Right lobe of liver (tissue), 6 donors: ENCODE data around the gene FHIP1B. TPM values are rescaled to one million over a fixed set of nuclear protein-coding genes. Genes with fewer than 3 reads are reported as not detected.
"Not testable (repeated sequence)": the region's sequence is repeated elsewhere in the genome, so short reads cannot be mapped to it uniquely, and the experiment has no call there.

Experiments
- ATAC-seq, 4 donors: fragments of 200-7000 bp; cut with Tn5 transposase; one replicate each; pipeline ENCODE4 v1.9.1; 2020; ENCODE audit warnings: mild to moderate bottlenecking in 4 of 4, moderate library complexity in 4 of 4
- DNase-seq, 3 donors: peaks; one replicate each; pipeline ENCODE4 v3.0.0-alpha.2; 2020
- H3K27ac ChIP-seq, 3 donors: fragments of 200-600 bp; one replicate each; pipeline ENCODE4 v1.8.0; 2022
- H3K27me3 ChIP-seq, 2 donors: fragments of 200-600 bp; one replicate each; pipeline ENCODE4 v1.8.0; 2022
- H3K36me3 ChIP-seq, 4 donors: fragments of 200-600 bp; sonication (generic) in 1 of 4; one replicate each; pipeline versions ENCODE4 v1.5.1 to v1.8.0; 2017 to 2022; ENCODE audit warnings: control low read depth in 1 of 4
- H3K4me1 ChIP-seq, 4 donors: fragments of 200-600 bp; sonication (generic) in 1 of 4; one replicate each; pipeline versions ENCODE4 v1.5.1 to v1.8.0; 2017 to 2022; ENCODE audit warnings: control low read depth in 1 of 4
- H3K4me3 ChIP-seq, 3 donors: fragments of 200-600 bp; one replicate each; pipeline ENCODE4 v1.8.0; 2022
- H3K9me3 ChIP-seq, 4 donors: fragments of 200-600 bp; sonication (generic) in 1 of 4; one replicate each; pipeline versions ENCODE4 v1.5.1 to v1.8.0; 2017 to 2022; ENCODE audit warnings: control low read depth in 1 of 4
- CTCF ChIP-seq, 4 donors: fragments of 200-600 bp in 3 of 4; fragments of 450-650 bp in 1 of 4; IDR thresholded peaks; one replicate each; pipeline versions ENCODE4 v1.5.1 to v1.8.0; 2016 to 2022; ENCODE audit warnings: antibody characterized with exemption in 4 of 4, mild to moderate bottlenecking in 2 of 4
- POLR2A ChIP-seq: fragments of 450-650 bp; IDR thresholded peaks from one replicate; pipeline ENCODE4 v1.6.1; 2017; ENCODE audit warnings: antibody characterized with exemption, mild to moderate bottlenecking
- WGBS: methylation state at CpG from one replicate; pipeline ENCODE4 v1.1.6; 2018; ENCODE audit warnings: low coverage, low lambda C conversion rate; ENCODE audit not compliant: insufficient coverage; ENCODE audit errors: missing lambda C conversion rate; 5-methylcytosine and 5-hydroxymethylcytosine counted together
- intact Hi-C, 2 donors: fragments of 100-400 bp; cut with DNase I; formaldehyde crosslinking; loops; one replicate each; pipeline versions ENCODE4 v1.11.2 to v1.14.1; 2022
- total RNA-seq, 6 experiments: library from RNA; depleted of rRNA in 2 of 6; stranded (reverse); fragments of >200 nt in 2 of 6; fragmentation: NEBNext Ultra II Directional in 3 of 6; extraction: Animal tissue kit (Norgen Biotek cat#: 25700) in 3 of 6; gene quantifications; one replicate each; pipeline versions ENCODE4 v1.1.0 to v1.2.4, GENCODE V29; 2016 to 2023
- donor health status: DM: no; HTN: yes; CAD: no.
- donor health status: DM: no; HTN: no; CAD: no.
- donor health status: DM: no; HTN: no; CAD: no.
- donor health status: DM: no; HTN: yes; CAD: no.
- donor health status: DM: no; HTN: yes; CAD: no.

The FHIP1B gene
- total RNA-seq, 6 experiments from 2014 or later, result 20.3 to 37.5 (median 27.8) TPM

GRCh38 chr11:6251990-6252473 lies 17.6 kb upstream of the FHIP1B start:
- no peaks in the 10 kb centered on the region for H3K9me3 ChIP-seq
- WGBS, result 85% methylated on average over 3 of the region's 6 CpGs
- H3K4me3 ChIP-seq, result no peak overlapping the region
- H3K4me1 ChIP-seq, result peaks cover 0 to 2% (median 0%) of the 10 kb centered on the region in 4 donors
- intact Hi-C loops, result no loop called here
- ATAC-seq, result no peak
- no peaks in the 10 kb centered on the region for H3K36me3 ChIP-seq
- no peak for DNase-seq
- no peaks in the 10 kb centered on the region for H3K27me3 ChIP-seq
- TF ChIP-seq CTCF (IDR thresholded peaks at IDR 0.05) (no peak), POLR2A (no peak)
- no peak overlapping the region for H3K27ac ChIP-seq

GRCh38 chr11:6251120-6251733 lies 16.8 kb upstream of the FHIP1B start:
- Histone ChIP-seq H3K9me3 (no peaks in the 10 kb centered on the region), H3K4me1 (peaks cover 0 to 2% (median 0%) of the 10 kb centered on the region in 4 donors), H3K27ac (no peak overlapping the region), H3K27me3 (no peaks in the 10 kb centered on the region), H3K36me3 (no peaks in the 10 kb centered on the region), H3K4me3 (no peak overlapping the region)
- 32% methylated on average over 5 of the region's 6 CpGs for WGBS
- TF ChIP-seq CTCF (IDR thresholded peaks at IDR 0.05) (peak; percentile 68 to 82 (median 73)), POLR2A (no peak)
- peak in 1 of 3 donors; percentile 52 for DNase-seq
- ATAC-seq, result peak; percentile 91 to 96 (median 96)
- intact Hi-C loops, result no loop called here

- 36% methylated on average over 3 of the region's 3 CpGs for WGBS
- no peak for TF ChIP-seq POLR2A
- Histone ChIP-seq H3K27me3 (no peaks in the 10 kb centered on the region), H3K4me1 (peaks cover 0 to 2% (median 0%) of the 10 kb centered on the region in 4 donors), H3K27ac (no peak overlapping the region), H3K36me3 (no peaks in the 10 kb centered on the region), H3K9me3 (no peaks in the 10 kb centered on the region), H3K4me3 (no peak overlapping the region)
- DNase-seq (peak; percentile 60 to 85 (median 76)), ATAC-seq (peak; percentile 40 to 95 (median 70))
- intact Hi-C loops, result no loop called here
Observed at GRCh38 chr11:6249770-6250555, 15.5 kb upstream of the FHIP1B start.

GRCh38 chr11:6248897-6249296 lies 14.5 kb upstream of the FHIP1B start:
- H3K36me3 ChIP-seq, ATAC-seq, H3K4me1 ChIP-seq, H3K27me3 ChIP-seq, DNase-seq, H3K27ac ChIP-seq, H3K9me3 ChIP-seq, H3K4me3 ChIP-seq, intact Hi-C loops: not testable (repeated sequence)
- WGBS, result 92% methylated on average over 2 of the region's 3 CpGs

- peaks cover 0 to 2% (median 0%) of the 10 kb centered on the region in 4 donors for H3K4me1 ChIP-seq
- DNase-seq (no peak), ATAC-seq (peak in 3 of 4 donors; percentile 45 to 46 (median 45))
- H3K36me3 ChIP-seq, result no peaks in the 10 kb centered on the region
- TF ChIP-seq CTCF (IDR thresholded peaks at IDR 0.05) (no peak), POLR2A (no peak)
- WGBS, result 27% methylated on average over 1 of the region's 1 CpG
- H3K27ac ChIP-seq, result no peak overlapping the region
- no peaks in the 10 kb centered on the region for H3K27me3 ChIP-seq
- no peak overlapping the region for H3K4me3 ChIP-seq
- H3K9me3 ChIP-seq, result no peaks in the 10 kb centered on the region
- intact Hi-C loops, result no loop called here
Observed at GRCh38 chr11:6248248-6248647, 13.8 kb upstream of the FHIP1B start.
